SU-DHL-6 (cell line): ENCODE data around the gene HIVEP2.

Experiments
- H2AFZ ChIP-seq: fragments of 200-600 bp; sonication (generic); 2 replicates; pipeline ENCODE4 v1.6.1; 2014; ENCODE audit warnings: low read depth, mild to moderate bottlenecking, moderate library complexity, mixed read lengths, antibody characterized with exemption, low read length; ENCODE audit not compliant: severe bottlenecking
- H3F3A ChIP-seq: fragments of 200-600 bp; shearing (Covaris generic); 2 replicates; pipeline ENCODE4 v1.6.0; 2016; ENCODE audit warnings: antibody characterized with exemption, mild to moderate bottlenecking; ENCODE audit not compliant: insufficient read depth
- H3K27ac ChIP-seq: fragments of 200-600 bp; sonication (generic); 2 replicates; pipeline ENCODE4 v1.5.1; 2016; ENCODE audit warnings: low read depth, mild to moderate bottlenecking, low read length, moderate library complexity, mixed read lengths
- H3K27me3 ChIP-seq: fragments of 200-600 bp; sonication (generic), shearing (Covaris generic); 2 replicates; pipeline ENCODE4 v1.6.0; 2014; ENCODE audit warnings: mild to moderate bottlenecking, low read length
- H3K36me3 ChIP-seq: fragments of 200-600 bp; sonication (generic); 2 replicates; pipeline ENCODE4 v1.6.1; 2014; ENCODE audit warnings: mild to moderate bottlenecking, low read length, mixed read lengths
- H3K4me2 ChIP-seq: fragments of 300-600, 200-600 bp; shearing (Covaris generic), sonication (generic); 2 replicates; pipeline ENCODE4 v1.6.0; 2014; ENCODE audit warnings: low read length, low read depth, mild to moderate bottlenecking; ENCODE audit not compliant: poor library complexity, severe bottlenecking
- H3K4me3 ChIP-seq: fragments of 200-600 bp; sonication (generic); 2 replicates; pipeline ENCODE4 v1.5.1; 2014; ENCODE audit warnings: antibody characterized with exemption, low read length, mild to moderate bottlenecking, mixed read lengths; ENCODE audit not compliant: insufficient read depth, poor library complexity, severe bottlenecking
- H3K79me2 ChIP-seq: fragments of 200-600 bp; sonication (generic); 2 replicates; pipeline ENCODE4 v1.6.1; 2014; ENCODE audit warnings: mild to moderate bottlenecking, low read length, moderate library complexity; ENCODE audit not compliant: insufficient read depth
- H3K9ac ChIP-seq: fragments of 200-600 bp; sonication (generic); 2 replicates; pipeline ENCODE4 v1.7.0; 2014; ENCODE audit warnings: mild to moderate bottlenecking, low read length
- H3K9me2 ChIP-seq: fragments of 200-600 bp; sonication (generic); replicated peaks from 2 replicates; pipeline ENCODE4 v1.6.1; 2014; ENCODE audit warnings: low read length; ENCODE audit not compliant: insufficient read depth
- H3K9me3 ChIP-seq: fragments of 200-600 bp; sonication (generic); 2 replicates; pipeline ENCODE4 v1.6.1; 2014; ENCODE audit warnings: low read length, mixed read lengths; ENCODE audit not compliant: insufficient read depth
- H4K20me1 ChIP-seq: fragments of 200-600 bp; sonication (generic); 2 replicates; pipeline ENCODE4 v1.6.1; 2014; ENCODE audit warnings: low read depth, mild to moderate bottlenecking, antibody characterized with exemption, low read length, moderate library complexity, mixed read lengths
- CTCF ChIP-seq: fragments of 200-600 bp; sonication (generic); IDR thresholded peaks from one replicate; pipeline ENCODE4 v1.5.1; 2017; ENCODE audit warnings: antibody characterized with exemption, mild to moderate bottlenecking, low read length, moderate library complexity; ENCODE audit not compliant: insufficient read depth, poor library complexity, severe bottlenecking
- EZH2phosphoT487 ChIP-seq: fragments of 200-600 bp; sonication (generic), shearing (Covaris generic); conservative IDR thresholded peaks from 2 replicates; pipeline ENCODE4 v1.6.1; 2018; ENCODE audit warnings: mild to moderate bottlenecking, antibody characterized with exemption, low read length, moderate library complexity, mixed read lengths

HIVEP2 gene

GRCh38 chr6:142834853-142835252, 110.1 kb downstream of the HIVEP2 start:
- no peaks in the 10 kb centered on the region for H3K9me3 ChIP-seq
- H3K4me3 ChIP-seq = no peak overlapping the region
- H3F3A ChIP-seq = no peaks in the 10 kb centered on the region
- no peaks in the 10 kb centered on the region for H3K36me3 ChIP-seq
- TF ChIP-seq CTCF = no peak
- TF ChIP-seq EZH2phosphoT487 = no peak
- no peak overlapping the region for H3K9ac ChIP-seq
- H4K20me1 ChIP-seq = no peaks in the 10 kb centered on the region
- H3K9me2 ChIP-seq = no peaks in the 10 kb centered on the region
- H3K4me2 ChIP-seq = no peak overlapping the region
- H3K27ac ChIP-seq = no peak overlapping the region
- no peak overlapping the region for H2AFZ ChIP-seq
- H3K79me2 ChIP-seq = no peaks in the 10 kb centered on the region
- H3K27me3 ChIP-seq = no peaks in the 10 kb centered on the region

GRCh38 chr6:142833798-142834197, 111.2 kb downstream of the HIVEP2 start:
- no peak overlapping the region for H3K9ac ChIP-seq
- H3K4me2 ChIP-seq = no peak overlapping the region
- no peaks in the 10 kb centered on the region for H3K79me2 ChIP-seq
- H2AFZ ChIP-seq = no peak overlapping the region
- no peaks in the 10 kb centered on the region for H3K9me3 ChIP-seq
- no peak overlapping the region for H3K27ac ChIP-seq
- H3K9me2 ChIP-seq = no peaks in the 10 kb centered on the region
- no peaks in the 10 kb centered on the region for H4K20me1 ChIP-seq
- no peaks in the 10 kb centered on the region for H3K27me3 ChIP-seq
- H3F3A ChIP-seq = no peaks in the 10 kb centered on the region
- no peak overlapping the region for H3K4me3 ChIP-seq
- no peaks in the 10 kb centered on the region for H3K36me3 ChIP-seq
- TF ChIP-seq EZH2phosphoT487 (no peak), CTCF (no peak)

GRCh38 chr6:142833054-142833453, 111.9 kb downstream of the HIVEP2 start:
- TF ChIP-seq CTCF (no peak), EZH2phosphoT487 (no peak)
- Histone ChIP-seq H3K4me2 (no peak overlapping the region), H3K27ac (no peak overlapping the region)

More at GRCh38 chr6:142833054-142833453, 111.9 kb downstream of the HIVEP2 start:
- Histone ChIP-seq H3K4me3 (no peak overlapping the region), H3K27me3 (no peaks in the 10 kb centered on the region), H3K9ac (no peak overlapping the region), H3K9me2 (no peaks in the 10 kb centered on the region), H2AFZ (no peak overlapping the region), H3K36me3 (no peaks in the 10 kb centered on the region), H3F3A (no peaks in the 10 kb centered on the region), H4K20me1 (no peaks in the 10 kb centered on the region), H3K79me2 (no peaks in the 10 kb centered on the region), H3K9me3 (no peaks in the 10 kb centered on the region)
